Activated CD8-positive, alpha-beta memory T cell treated with anti-CD3 and anti-CD28 coated beads for 36 hours (primary cell): ENCODE data around the gene RPL13A. TPM values are rescaled to one million over a fixed set of nuclear protein-coding genes. Genes with fewer than 3 reads are reported as not detected.

Experiments
- CTCF ChIA-PET: fragments of 350-600 bp; sonication (Branson Sonifier 250); formaldehyde crosslinking; loops from one replicate; lab custom pipeline; 2021; ENCODE audit warnings: antibody characterized with exemption; lab: Charles Lee
- POLR2A ChIA-PET: fragments of 350-600 bp; sonication (Branson Sonifier 250); formaldehyde crosslinking; loops from one replicate; lab custom pipeline; 2021; ENCODE audit warnings: antibody characterized with exemption; lab: Charles Lee
- total RNA-seq, 2 experiments: library from RNA; stranded (reverse); gene quantifications; one replicate each; pipeline ENCODE4 v1.2.3, GENCODE V29; 2021

The RPL13A gene
- total RNA-seq, 2 experiments from 2014 or later, result 3,587 to 3,700 TPM

GRCh38 chr19:49507803-49508494 lies 20.5 kb downstream of the RPL13A start:
- ChIA-PET CTCF (interaction anchor here (0.7 to 8.4 kb wide), 7 partner anchors 9 to 59 kb away, joined by 3 to 66 read pairs (median 4); no protein-coding TSS in a partner anchor), POLR2A (interaction anchor here (0.6 kb wide), 1 partner anchor 20 kb away, joined by 10 read pairs; the partner anchor contains the start of gene RCN3)

- CTCF ChIA-PET, result interaction anchor here (1.2 to 2.2 kb wide), 2 partner anchors 22 to 34 kb away, joined by 5 to 11 read pairs; no protein-coding TSS in a partner anchor
- POLR2A ChIA-PET, result interaction anchor here (0.6 to 1.0 kb wide), 2 partner anchors 14 to 41 kb away, joined by 3 to 4 read pairs; no protein-coding TSS in a partner anchor
Observed at GRCh38 chr19:49512970-49513745, 25.8 kb downstream of the RPL13A start.

GRCh38 chr19:49513746-49514118 lies 26.3 kb downstream of the RPL13A start:
- ChIA-PET POLR2A (no interaction called here), CTCF (interaction anchor here (0.8 to 2.2 kb wide), 4 partner anchors 21 to 55 kb away, joined by 3 to 11 read pairs (median 4); no protein-coding TSS in a partner anchor)

GRCh38 chr19:49514151-49514550 lies 26.7 kb downstream of the RPL13A start:
- CTCF ChIA-PET, result interaction anchor here (0.8 to 2.2 kb wide), 3 partner anchors 33 to 55 kb away, joined by 3 to 11 read pairs (median 3); no protein-coding TSS in a partner anchor

GRCh38 chr19:49515767-49516166 lies 28.4 kb downstream of the RPL13A start:
- ChIA-PET CTCF (no interaction called here), POLR2A (no interaction called here)

More at GRCh38 chr19:49514151-49514550, 26.7 kb downstream of the RPL13A start:
- POLR2A ChIA-PET, result interaction anchor here (0.7 kb wide), 1 partner anchor 13 kb away, joined by 3 read pairs; no protein-coding TSS in a partner anchor

GRCh38 chr19:49518033-49518432 lies 30.6 kb downstream of the RPL13A start:
- ChIA-PET POLR2A (no interaction called here), CTCF (interaction anchor here (0.6 to 1.8 kb wide), 2 partner anchors 28 to 134 kb away, joined by 3 to 6 read pairs; no protein-coding TSS in a partner anchor)

GRCh38 chr19:49520705-49521319 lies 33.4 kb downstream of the RPL13A start:
- CTCF ChIA-PET, result interaction anchor here (0.7 to 3.3 kb wide), 5 partner anchors 15 to 136 kb away, joined by 3 to 15 read pairs (median 4); no protein-coding TSS in a partner anchor
- POLR2A ChIA-PET, result no interaction called here

- ChIA-PET POLR2A (no interaction called here), CTCF (interaction anchor here (0.8 kb wide), 1 partner anchor 18 kb away, joined by 3 read pairs; no protein-coding TSS in a partner anchor)
Observed at GRCh38 chr19:49524812-49525455, 37.5 kb downstream of the RPL13A start.

- ChIA-PET POLR2A (interaction anchor here (0.5 to 1.0 kb wide), 4 partner anchors 42 to 137 kb away, joined by 3 to 4 read pairs (median 3); partner anchors contain the start of genes BCL2L12, IRF3 and NOSIP), CTCF (interaction anchor here (0.9 to 2.4 kb wide), 3 partner anchors 19 to 52 kb away, joined by 3 to 7 read pairs (median 3); partner anchors contain the start of gene NOSIP)
Observed at GRCh38 chr19:49528211-49528771, 40.9 kb downstream of the RPL13A start.

- POLR2A ChIA-PET, result interaction anchor here (0.7 kb wide), 1 partner anchor 24 kb away, joined by 4 read pairs; no protein-coding TSS in a partner anchor
- CTCF ChIA-PET, result interaction anchor here (2.2 kb wide), 1 partner anchor 16 kb away, joined by 6 read pairs; no protein-coding TSS in a partner anchor
Observed at GRCh38 chr19:49530708-49531107, 43.3 kb downstream of the RPL13A start.

GRCh38 chr19:49533551-49534488 lies 46.4 kb downstream of the RPL13A start:
- POLR2A ChIA-PET, result interaction anchor here (0.9 kb wide), 1 partner anchor 25 kb away, joined by 3 read pairs; no protein-coding TSS in a partner anchor
- CTCF ChIA-PET, result interaction anchor here (0.6 to 2.8 kb wide), 9 partner anchors 9 to 130 kb away, joined by 3 to 13 read pairs (median 5); partner anchors contain the start of gene FCGRT

GRCh38 chr19:49534632-49535385 lies 47.4 kb downstream of the RPL13A start:
- CTCF ChIA-PET, result interaction anchor here (0.6 to 3.0 kb wide), 12 partner anchors 8 to 205 kb away, joined by 3 to 13 read pairs (median 5); partner anchors contain the start of gene FCGRT

GRCh38 chr19:49536921-49537462 lies 49.6 kb downstream of the RPL13A start:
- POLR2A ChIA-PET, result interaction anchor here (0.7 kb wide), 2 partner anchors 34 to 44 kb away, joined by 4 to 6 read pairs; no protein-coding TSS in a partner anchor
- CTCF ChIA-PET, result interaction anchor here (0.8 to 3.0 kb wide), 3 partner anchors 10 to 28 kb away, joined by 3 to 12 read pairs (median 3); no protein-coding TSS in a partner anchor

More at GRCh38 chr19:49534632-49535385, 47.4 kb downstream of the RPL13A start:
- POLR2A ChIA-PET, result interaction anchor here (0.9 kb wide), 1 partner anchor 24 kb away, joined by 3 read pairs; no protein-coding TSS in a partner anchor

GRCh38 chr19:49538643-49539042 lies 51.2 kb downstream of the RPL13A start:
- CTCF ChIA-PET, result no interaction called here
- POLR2A ChIA-PET, result no interaction called here
